ENCODE results near the gene RRP15.
"Not testable (repeated sequence)": the region's sequence is repeated elsewhere in the genome, so short reads cannot be mapped to it uniquely, and the experiment has no call there.

Gene RRP15

DNA sequence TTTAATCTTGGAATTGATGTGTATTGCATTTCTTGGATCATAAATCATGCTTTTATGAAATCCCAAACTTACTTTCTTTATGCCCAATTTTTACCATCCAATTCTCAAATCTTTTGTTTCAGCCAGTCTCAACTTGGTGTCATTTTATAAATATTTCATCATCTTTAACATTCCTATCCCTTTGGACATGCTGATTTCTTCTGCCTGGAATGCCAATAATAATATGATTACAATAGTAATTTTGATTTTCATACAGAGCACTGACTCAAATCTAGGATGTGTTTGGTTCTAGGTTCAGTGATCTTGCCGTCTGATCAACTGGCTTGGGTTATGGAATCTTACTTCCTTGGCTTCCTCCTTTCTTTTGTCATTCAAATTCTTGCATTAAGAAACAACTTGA, 12.8 kb downstream of the RRP15 start:
- DNase-seq = no peak

DNA sequence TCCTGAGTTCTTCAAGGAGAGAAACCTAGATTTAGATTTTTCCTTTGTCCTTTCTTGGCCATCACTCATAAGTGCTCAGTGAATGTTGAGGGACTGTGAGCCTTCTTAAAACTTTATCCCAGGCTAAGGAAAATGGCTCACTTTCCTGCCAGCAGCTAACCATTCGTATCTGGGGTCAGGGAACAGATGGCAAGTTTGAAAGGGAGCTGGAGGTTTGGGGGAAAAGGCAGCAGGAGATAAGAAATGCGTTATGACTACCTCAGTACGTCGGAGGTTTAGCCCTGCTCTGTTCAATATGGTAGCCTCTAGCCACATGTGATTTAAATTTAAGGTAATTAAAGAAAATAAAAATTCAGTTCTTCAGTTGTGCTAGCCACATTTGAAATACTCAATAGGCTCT, 13.3 kb downstream of the RRP15 start:
- no peak for DNase-seq

DNA sequence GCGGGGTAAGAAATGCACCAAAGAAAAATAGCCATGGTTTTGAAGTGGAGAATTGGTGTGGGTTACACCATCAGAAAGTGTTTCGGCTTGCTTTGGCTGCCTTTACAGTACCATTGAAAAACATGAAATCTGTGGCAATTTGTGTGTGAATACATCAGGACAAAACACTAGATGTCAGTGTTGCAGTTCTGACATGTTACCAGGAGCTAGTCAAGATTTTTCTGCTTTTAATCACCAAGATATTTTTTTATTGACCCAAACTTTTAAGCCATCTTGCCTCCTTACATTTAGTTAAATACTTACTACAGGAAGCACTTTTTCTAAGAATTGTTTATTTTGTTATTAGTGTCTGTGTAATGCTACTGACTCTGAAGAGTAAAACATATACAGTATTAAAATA, 14.3 kb downstream of the RRP15 start:
- DNase-seq = no peak

DNA sequence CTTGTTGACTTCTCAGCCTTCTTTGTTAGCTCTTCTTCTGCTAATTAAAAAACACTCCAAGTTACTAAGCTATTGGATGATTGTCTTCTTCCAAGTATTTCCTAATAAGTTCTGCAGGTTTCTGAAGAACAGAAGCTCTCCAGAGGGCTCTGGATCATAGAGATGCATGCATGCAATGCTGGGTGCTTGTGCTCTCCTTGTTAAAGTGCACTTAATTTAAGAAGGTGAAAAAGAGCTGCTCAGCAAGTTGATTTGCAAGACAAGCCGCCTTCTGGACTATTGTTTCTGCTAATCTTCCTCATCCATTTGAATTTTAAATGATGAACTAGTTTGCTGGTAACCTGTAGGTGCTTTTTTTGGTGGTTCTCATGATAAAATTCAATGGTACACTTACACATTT, 16.1 kb downstream of the RRP15 start:
- no peak for DNase-seq

DNA sequence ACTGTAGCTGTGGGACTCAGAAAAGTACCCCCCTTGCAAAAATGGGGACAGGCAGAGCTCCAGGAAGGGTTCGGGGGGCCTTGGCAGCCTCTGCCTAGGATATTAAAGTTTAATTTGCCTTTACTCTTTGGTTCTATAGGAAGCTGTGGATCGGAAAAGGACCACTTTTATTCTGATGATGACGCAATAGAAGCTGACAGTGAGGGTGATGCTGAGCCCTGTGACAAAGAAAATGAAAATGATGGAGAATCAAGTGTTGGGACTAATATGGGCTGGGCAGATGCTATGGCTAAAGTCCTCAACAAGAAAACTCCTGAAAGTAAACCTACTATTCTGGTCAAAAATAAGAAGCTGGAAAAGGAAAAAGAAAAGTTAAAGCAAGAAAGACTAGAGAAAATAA, 17.1 kb downstream of the RRP15 start:
- DNase-seq = no peak

DNA sequence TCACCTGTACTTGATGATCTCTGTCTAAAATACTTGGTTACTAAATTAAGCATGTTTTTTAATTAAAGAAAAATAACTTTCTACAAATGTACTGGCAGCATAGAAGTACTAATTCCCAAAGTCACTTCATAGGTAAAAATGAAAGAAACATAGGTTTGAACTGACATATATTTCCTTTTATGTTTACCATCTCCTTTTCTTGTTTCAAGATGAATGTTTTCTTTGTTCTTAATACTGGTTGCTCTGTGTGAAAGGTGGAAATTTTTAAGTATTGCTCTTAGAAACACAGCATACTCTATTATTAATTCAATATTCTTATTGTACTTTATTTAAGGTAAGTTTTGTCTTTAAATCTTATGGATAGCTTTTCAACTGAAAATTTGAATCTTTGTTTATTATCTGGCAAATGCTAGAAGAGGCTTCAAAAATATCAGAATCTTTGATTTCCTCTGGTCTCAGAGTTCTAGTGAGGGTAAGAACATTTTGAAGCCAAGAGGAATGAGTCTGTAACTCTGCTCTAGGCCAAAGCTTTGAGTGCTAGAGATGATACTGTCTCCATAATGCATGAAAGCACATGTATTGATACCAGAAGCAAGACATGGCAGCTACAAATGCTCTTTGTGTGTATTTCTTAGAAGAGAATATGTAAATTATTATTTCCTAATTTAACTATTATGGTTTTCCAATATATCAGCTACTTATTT, 18.2 kb downstream of the RRP15 start:
- no peak for DNase-seq

DNA sequence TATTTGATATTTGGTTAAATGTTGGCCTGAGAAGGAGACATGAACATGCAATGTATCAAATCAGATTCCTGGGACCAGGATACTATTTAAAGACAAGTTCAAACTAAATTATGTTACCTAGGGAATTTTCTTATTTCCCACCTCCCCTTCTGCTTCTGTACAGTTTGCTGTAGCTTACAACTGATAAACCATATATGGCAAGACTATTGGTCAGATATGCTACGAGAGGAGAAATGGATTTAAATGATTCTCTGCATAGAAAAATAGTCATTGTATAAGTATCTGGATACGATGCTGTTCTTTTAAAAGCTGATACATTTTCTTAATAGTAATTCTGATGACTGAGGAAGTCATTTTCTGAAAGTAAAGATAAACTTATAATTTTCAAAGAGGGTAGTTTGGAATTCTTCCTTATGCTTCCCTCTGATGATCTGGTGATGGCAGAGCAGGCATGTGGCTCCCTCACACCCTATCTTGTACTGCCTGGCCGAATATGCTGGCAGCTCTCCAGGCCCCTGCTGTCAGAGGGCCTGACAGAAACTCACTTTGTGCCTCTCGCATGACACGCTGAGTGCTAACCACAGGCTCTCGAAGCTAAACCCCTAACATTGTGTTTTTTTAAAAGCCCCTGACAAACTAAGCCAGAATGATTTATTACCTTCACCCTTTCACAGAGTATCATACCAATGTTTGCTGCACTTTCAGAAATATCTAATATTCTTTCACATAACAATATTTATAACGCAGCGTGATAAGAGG, 19.4 kb downstream of the RRP15 start:
- DNase-seq = no peak

DNA sequence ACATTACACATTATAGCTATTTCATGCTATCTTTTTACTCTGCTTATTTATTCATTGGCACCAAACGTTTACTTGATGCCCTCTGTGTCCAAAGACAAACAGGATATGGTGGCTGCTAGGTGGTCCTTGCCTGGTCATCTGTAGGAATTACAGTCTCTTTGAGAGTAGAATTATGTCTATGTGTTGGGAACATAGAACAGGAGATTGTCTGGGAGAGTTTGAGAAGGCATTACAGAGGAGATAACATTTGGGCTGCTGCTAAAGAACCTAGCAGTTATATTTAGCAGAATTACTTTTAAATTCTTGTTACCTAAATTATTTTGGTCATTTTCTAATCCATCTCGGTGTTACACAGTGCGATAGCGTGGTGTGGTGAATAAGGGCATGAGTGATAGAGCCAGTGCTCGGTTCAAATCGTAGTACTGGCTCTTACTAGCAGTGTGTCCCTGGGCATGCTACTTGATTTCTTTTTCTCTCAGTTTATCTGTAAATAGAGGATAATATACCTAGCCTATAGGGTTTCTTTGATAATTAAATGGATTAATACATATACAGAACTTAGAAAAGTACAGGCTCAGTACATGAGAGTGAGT, 20.5 kb downstream of the RRP15 start:
- DNase-seq = no peak

DNA sequence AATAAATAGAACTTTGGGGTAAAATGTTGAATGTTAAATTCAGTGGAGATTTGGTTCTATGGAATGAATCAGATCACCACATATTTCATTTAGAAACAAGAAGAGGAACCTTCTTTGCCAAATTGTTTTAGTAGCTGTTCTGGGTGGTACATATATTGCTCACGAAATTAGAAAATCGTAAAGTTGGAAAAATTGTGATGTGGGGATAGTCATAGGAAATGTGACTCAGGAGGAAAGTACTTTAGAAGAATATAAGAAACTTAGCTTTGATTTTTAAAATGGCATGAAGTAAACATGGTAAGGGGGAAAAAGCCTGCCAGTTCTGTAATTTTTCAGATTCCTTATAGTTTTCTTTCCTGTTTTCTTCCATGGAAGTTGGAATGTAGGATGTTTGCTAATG, 27.4 kb downstream of the RRP15 start:
- no peak for DNase-seq

DNA sequence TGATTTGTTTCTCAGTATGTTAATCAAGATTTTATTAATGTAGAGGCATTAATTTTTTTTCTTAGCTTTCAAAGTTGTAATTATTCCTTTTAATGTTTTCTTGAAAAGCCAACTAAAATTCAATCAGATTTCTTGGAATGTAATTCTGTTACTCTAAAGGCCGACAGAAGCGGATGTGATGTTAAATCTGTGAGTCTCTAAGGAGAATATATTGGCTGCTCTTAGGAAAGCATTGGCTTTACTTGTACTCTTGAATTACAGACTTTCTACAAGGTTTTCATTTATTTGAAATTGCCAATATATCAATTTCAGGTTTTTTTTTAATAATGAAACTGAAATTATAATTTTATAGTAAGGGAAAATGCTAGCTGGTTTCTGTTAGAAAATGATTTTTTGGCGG, 29.2 kb downstream of the RRP15 start:
- no peak for DNase-seq

DNA sequence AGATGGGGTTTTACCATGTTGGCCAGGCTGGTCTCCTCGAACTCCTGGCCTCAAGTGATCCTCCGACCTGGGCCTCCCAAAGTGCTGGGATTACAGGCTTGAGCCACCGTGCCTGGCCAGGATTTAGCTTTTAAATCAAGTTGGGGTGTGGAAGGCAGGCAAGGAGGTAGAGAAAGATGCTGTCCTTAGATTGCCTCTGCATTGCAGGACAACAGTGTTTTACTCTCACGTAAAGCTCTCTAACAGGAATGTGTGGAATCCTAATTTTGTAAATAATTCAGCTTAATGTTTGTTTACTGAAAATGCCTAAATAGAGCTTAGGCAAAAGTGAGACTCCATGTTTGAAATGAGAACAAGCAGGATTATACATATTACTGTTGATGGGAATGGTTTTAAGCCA, 30.5 kb downstream of the RRP15 start:
- DNase-seq = no peak

DNA sequence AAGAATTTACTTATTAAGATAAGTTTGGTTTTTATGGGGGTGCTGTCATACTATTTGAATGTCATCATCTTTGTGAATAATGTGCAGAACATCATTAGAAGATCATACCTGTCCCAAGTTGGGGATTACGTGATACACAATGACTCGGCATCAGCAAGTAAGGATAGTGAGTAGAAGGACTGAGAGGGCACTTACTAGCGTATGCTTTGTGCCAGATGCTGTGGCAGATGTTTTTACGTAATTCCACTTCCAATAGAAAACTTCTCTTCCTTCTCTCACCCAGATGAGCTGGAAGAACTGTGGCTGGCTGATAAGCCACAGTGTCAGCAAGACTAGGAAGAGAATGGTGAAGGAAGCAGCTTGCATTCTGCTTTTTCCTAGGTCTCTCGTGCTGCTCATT, 32.0 kb downstream of the RRP15 start:
- DNase-seq = no peak

DNA sequence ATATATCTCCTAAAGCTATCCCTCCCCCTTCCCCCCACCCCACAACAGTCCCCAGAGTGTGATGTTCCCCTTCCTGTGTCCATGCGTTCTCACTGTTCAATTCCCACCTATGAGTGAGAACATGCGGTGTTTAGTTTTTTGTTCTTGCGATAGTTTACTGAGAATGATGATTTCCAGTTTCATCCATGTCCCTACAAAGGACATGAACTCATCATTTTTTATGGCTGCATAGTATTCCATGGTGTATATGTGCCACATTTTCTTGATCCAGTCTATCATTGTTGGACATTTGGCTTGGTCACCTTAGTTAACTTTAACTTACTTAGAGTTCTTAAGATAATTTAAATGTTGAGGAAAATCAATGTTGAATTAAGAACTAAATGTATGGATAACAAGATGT, 35.1 kb downstream of the RRP15 start:
- not testable (repeated sequence) for DNase-seq

DNA sequence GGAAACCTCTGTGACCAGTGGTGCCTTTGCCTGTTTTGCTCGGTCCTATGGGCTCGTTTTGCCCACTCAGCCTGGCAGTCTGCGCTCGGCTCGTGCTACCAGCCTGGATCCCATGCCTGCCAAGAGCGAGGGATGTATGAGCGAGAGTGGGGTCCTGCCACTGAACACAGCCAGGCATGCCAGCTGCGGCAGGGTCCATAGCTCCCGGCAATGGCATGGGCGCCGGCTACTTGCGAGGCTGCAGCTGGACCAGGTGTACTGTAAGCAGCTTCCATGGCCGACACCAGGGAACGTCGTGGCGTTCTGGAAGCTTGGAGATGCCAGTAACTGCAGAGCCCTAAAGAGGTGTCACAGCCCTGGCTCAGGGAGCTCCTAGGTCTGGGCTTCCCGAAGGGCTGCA, 37.7 kb downstream of the RRP15 start:
- DNase-seq = no peak

DNA sequence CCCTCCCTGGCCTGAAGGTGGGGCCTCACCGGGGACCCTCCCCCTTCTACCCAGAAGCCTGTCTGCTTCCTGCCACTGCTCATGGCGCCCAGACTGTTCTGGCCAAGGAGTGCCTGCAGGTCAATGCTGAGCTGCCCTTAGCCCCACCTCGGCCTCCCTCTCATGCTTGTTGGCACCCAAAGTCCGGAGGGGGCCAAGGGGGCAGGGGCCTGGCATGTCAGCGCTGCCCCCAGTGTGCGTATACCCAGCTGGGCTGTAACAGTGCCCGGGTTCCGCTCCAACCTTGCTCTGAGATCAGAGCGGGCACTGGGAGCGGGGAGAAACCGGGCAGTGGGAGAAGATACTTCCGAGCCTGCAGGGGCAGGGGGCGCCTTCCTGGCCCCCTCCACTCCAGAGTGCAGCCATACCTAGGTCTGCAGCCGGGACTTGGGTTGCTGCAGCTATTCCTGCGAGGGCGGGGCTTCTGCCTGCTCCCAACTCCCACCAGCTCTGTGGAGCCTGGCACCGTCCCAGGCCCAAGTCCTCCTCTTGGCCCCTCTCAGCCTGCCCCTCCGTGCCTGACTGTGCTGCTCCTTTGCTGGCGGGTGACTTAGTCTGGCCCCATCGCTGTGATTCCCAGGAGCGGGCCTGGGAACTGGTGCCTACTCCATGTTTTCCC, 38.6 kb downstream of the RRP15 start:
- DNase-seq = no peak

DNA sequence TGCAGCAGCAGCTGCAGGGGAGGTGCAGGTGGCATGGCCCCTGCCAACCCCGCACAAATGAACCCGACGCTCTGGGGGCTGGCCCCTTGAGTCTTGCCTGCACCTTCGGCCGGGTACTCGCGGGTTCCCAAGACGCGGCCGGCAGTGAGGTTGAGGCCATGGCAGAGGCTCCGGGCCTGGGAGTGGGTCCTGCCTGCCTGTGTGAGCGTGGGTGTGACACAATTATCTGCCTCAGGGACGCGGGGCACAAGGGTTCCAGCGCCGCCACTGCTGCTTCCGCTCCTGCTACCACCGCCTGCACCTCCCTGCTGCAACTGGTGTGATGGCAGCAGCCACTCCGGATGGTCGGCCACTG, 39.1 kb downstream of the RRP15 start:
- DNase-seq = no peak

DNA sequence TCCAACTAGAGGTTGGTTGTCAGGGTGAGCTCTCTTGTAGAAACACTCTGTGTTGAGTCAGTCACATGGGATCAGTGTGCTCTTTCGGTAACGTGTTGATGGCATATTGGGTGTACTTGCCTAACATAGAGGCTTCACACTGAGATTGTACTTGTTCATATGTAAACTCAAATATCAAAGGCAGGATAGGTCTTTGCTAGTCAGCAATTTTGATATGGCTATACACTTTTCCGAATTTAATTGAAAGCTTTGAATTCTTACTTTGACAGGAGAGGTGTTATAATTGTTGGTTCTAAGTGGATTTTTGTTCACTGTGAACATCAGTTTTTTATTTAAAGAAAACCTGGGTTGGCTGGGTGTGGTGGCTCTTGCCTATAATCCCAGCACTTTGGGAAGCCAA, 43.7 kb downstream of the RRP15 start:
- no peak for DNase-seq

DNA sequence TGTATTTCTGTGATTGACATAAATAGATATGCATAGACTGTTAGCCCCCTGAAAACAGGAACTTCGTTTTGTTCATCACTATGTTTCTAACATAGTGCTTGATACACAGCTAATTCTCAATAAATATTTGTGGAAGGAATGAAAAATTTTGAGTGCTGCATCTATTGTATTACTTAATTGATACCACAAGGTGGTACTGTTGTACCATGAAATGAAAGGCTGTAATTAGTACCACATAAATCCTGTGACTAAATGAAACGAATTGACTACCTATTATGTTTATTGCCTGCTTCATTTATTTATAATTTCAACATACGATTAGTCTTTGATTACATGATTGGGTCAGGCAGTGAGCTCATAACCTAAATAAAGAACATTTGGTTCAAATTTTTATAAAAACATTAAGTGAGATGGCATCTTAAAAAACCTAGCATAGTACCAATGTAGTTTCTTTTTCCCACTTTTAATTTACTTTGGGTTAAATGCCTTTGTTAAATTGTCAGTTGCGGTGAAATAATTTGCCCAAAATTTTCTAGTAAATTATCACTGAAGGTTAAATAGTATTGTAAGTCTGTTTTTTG, 45.0 kb downstream of the RRP15 start:
- DNase-seq = no peak

DNA sequence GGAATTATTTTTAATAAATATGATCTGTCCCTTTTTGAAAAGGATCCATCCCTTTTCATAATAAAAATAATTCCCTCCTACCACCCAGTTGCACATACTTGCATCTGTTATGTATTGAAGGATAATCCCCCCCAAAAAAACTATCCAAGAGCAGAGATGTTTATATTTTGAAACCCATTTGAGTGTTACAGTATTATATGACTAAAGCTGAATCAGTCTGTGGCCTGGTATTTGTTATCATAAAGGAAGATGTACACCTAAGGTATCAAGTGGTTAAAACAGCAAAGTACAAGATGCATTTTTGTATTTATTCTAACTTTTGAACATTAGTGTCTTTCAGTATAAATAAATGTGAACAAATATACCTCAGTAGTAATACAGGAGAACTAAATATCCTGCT, 47.3 kb downstream of the RRP15 start:
- DNase-seq = no peak

DNA sequence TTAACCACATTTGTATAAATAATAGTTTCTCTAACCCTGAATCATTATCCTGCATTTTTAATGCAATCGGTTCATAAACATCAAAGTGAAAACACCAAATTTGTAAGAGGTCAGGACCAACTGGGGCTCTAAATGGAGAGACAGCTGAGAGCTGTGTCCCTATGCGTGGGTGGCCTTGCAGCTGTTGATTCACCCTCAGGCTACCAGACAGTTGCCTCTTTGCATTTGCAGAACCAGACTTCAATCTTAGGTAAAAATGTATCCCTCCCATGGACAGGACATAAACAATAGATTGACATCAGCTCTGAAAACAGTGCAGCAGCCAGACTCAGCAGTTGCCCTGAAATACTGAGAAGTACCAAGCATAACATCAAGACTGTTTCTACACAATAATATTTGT, 51.2 kb downstream of the RRP15 start:
- no peak for DNase-seq

DNA sequence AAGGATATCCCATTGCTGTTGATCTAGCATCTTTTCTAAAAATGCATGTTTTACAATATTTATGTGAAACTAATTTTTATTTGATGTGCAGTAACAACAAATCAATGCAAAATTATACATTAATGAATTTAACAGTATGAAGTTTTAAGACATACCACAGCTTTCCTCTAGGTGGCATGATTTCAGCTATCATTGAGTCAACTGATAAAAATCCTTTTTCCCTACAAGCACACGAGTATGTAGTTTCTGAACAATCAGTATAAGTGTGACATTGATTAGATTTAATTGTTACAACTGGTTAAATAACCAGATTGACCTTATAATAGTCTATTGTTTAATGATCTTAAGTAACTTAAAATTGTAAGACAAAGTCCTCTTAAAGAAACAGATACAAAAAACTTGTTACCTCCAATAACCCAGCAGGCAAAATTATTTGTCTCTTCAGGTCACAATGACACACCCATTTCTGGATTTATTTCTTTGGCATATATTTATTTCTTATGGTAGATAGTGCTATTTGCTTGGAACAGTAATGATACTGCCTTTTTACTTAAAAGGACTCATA, 54.3 kb downstream of the RRP15 start:
- no peak for DNase-seq

DNA sequence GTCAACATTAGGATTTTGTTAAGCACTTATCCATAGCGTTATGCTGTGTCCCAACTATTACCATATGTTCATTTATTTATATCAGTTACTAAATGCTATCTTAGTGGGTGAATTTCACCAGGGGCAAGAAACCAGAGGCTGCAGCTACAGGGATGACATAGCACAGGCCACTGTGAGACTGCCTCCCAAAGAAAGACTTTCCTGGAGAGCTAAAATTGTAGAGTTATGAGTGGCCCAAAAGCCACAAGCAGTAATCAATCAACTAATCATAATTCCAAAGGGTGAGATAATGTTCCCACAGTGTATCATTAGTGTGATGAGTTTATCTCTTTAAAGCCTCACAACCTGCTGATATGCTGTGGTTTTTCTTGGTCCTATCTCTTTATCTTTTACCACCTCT, 56.2 kb downstream of the RRP15 start:
- DNase-seq = no peak

DNA sequence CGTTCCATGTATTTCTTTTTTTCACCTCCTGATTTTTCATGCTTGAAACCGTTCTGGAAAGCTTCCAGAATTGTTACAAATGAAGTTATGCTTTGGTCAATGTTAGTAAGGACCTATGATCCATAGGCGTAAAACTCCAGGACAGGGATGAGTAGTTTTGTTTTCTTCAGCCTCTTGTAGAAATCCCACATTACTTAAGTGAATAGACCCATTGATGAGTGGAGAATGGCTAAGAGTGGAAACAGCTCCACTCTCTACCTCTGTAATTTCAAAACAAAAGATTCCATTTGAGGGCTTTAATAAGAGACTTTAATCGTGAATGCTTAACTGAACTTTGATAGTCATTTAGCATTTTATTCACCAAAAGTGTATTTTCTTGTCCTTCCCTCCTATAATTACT, 57.0 kb downstream of the RRP15 start:
- no peak for DNase-seq
